ENCODE measurements around the gene APOBEC3C. TPM values are rescaled to one million over a fixed set of nuclear protein-coding genes. Genes with fewer than 3 reads are reported as not detected.
"Not testable (repeated sequence)": the region's sequence is repeated elsewhere in the genome, so short reads cannot be mapped to it uniquely, and the experiment has no call there.

The APOBEC3C gene
- total RNA-seq, 2 experiments from 2014 or later: 138 to 147 TPM

- Mint-ChIP-seq H3K27me3 (ENCODE audit: low read depth) (no peaks in the 10 kb centered on the region), H3K27ac (peak overlapping the region; percentile 39), H3K4me1 (ENCODE audit: low read depth) (peaks cover 43% of the 10 kb centered on the region), H3K36me3 (ENCODE audit: low read depth) (peaks cover 45% of the 10 kb centered on the region), H3K4me3 (no peak overlapping the region), H3K9me3 (ENCODE audit: insufficient read depth) (no peaks in the 10 kb centered on the region)
- ChIA-PET POLR2A (interaction anchor here (0.5 kb wide), 1 partner anchor 116 kb away, joined by 3 read pairs; no protein-coding TSS in a partner anchor), CTCF (no interaction called here)
- DNase-seq (no peak), ATAC-seq (no peak)
Measured at GRCh38 chr22:39026509-39027150, 12.6 kb downstream of the APOBEC3C start.

GRCh38 chr22:39027717-39028116 lies 13.7 kb downstream of the APOBEC3C start:
- no peaks in the 10 kb centered on the region for H3K27me3 Mint-ChIP-seq (ENCODE audit: low read depth)
- ChIA-PET POLR2A (no interaction called here), CTCF (no interaction called here)
- ATAC-seq (no peak), DNase-seq (no peak)
- H3K4me3 Mint-ChIP-seq: no peak overlapping the region
- peaks cover 33% of the 10 kb centered on the region for H3K4me1 Mint-ChIP-seq (ENCODE audit: low read depth)
- H3K27ac Mint-ChIP-seq: peak overlapping the region; percentile 39
- peaks cover 40% of the 10 kb centered on the region for H3K36me3 Mint-ChIP-seq (ENCODE audit: low read depth)
- H3K9me3 Mint-ChIP-seq (ENCODE audit: insufficient read depth): no peaks in the 10 kb centered on the region

- CTCF ChIA-PET: interaction anchor here (1.4 kb wide), 1 partner anchor 26 kb away, joined by 4 read pairs; no protein-coding TSS in a partner anchor
- POLR2A ChIA-PET: no interaction called here
- Mint-ChIP-seq H3K36me3 (ENCODE audit: low read depth) (peaks cover 44% of the 10 kb centered on the region), H3K4me3 (no peak overlapping the region), H3K9me3 (ENCODE audit: insufficient read depth) (no peaks in the 10 kb centered on the region), H3K27ac (peak overlapping the region; percentile 39), H3K4me1 (ENCODE audit: low read depth) (peaks cover 32% of the 10 kb centered on the region), H3K27me3 (ENCODE audit: low read depth) (no peaks in the 10 kb centered on the region)
- DNase-seq (no peak), ATAC-seq (no peak)
Measured at GRCh38 chr22:39028281-39028680, 14.2 kb downstream of the APOBEC3C start.

DNA sequence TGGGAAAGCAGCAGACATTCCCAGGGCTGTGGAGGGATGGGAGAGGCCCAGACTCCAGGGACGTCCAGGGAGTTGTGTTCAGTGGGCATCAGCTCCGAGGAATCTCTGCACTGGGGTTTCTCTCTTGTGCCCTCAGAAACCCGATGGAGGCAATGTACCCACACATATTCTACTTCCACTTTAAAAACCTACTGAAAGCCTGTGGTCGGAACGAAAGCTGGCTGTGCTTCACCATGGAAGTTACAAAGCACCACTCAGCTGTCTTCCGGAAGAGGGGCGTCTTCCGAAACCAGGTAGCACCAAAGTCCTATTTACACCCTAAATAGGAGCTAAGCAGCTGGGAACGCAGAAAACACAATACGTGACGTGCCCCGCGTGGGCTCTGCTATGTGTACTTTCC lies 15.2 kb downstream of the APOBEC3C start:
- Mint-ChIP-seq H3K4me1 (ENCODE audit: low read depth) (peaks cover 22% of the 10 kb centered on the region), H3K27ac (no peak overlapping the region), H3K27me3 (ENCODE audit: low read depth) (no peaks in the 10 kb centered on the region), H3K36me3 (ENCODE audit: low read depth) (peaks cover 43% of the 10 kb centered on the region), H3K4me3 (no peak overlapping the region), H3K9me3 (ENCODE audit: insufficient read depth) (no peaks in the 10 kb centered on the region)
- ATAC-seq (no peak), DNase-seq (no peak)
- ChIA-PET POLR2A (no interaction called here), CTCF (interaction anchor here (1.4 kb wide), 1 partner anchor 26 kb away, joined by 4 read pairs; no protein-coding TSS in a partner anchor)

DNA sequence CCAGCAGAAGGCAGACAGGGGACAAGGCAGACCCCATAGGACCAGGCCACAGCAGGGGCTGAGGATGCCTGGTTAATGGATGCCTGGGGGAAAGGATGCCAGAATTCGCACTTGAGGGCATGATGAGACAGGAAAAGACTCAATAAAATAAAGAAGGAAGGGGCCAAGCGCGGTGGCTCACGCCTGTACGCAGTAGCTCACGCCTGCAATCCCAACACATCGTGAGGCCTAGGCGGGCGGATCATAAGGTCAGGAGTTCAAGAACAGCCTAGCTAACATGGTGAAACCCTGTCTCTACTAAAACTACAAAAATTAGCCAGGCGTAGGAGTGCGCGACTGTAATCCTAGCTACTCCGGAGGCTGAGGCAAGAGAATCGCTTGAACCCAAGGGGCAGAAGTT lies 16.6 kb downstream of the APOBEC3C start:
- ChIA-PET CTCF (no interaction called here), POLR2A (no interaction called here)
- H3K36me3 Mint-ChIP-seq (ENCODE audit: low read depth): peaks cover 29% of the 10 kb centered on the region
- H3K9me3 Mint-ChIP-seq (ENCODE audit: insufficient read depth): no peaks in the 10 kb centered on the region
- no peak for ATAC-seq
- H3K4me3 Mint-ChIP-seq: no peak overlapping the region
- no peak for DNase-seq
- H3K27ac Mint-ChIP-seq: no peak overlapping the region
- no peaks in the 10 kb centered on the region for H3K27me3 Mint-ChIP-seq (ENCODE audit: low read depth)
- H3K4me1 Mint-ChIP-seq (ENCODE audit: low read depth): peaks cover 7% of the 10 kb centered on the region

DNA sequence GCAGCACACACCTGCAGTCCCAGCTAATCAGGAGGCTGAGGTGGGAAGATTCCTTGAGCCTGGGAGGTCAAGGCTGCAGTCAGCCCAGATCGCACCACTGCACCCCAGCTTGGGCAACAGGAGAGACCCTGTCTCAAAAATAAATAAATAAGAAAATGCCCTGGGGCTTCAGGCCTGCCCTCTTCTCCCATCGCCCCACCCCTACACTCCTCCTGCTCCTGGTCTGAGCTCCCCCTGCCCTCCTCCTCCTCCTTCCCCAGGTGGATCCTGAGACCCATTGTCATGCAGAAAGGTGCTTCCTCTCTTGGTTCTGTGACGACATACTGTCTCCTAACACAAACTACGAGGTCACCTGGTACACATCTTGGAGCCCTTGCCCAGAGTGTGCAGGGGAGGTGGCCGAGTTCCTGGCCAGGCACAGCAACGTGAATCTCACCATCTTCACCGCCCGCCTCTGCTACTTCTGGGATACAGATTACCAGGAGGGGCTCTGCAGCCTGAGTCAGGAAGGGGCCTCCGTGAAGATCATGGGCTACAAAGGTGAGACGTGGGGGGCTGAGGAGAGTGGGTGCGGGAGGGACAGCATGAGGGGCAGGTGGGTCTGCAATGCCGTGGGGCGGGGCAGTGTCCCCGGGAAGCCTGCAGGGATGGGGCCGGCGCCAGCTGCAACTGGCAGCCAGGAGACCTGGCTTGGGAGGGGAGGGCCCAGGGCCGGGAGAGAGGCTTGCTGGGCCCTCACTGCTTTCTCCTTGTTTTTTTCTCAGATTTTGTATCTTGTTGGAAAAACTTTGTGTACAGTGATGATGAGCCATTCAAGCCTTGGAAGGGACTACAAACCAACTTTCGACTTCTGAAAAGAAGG lies 17.6 kb downstream of the APOBEC3C start:
- POLR2A ChIA-PET; H3K4me1 Mint-ChIP-seq (ENCODE audit: low read depth); H3K9me3 Mint-ChIP-seq (ENCODE audit: insufficient read depth); ATAC-seq; DNase-seq; H3K27me3 Mint-ChIP-seq (ENCODE audit: low read depth); H3K27ac Mint-ChIP-seq; CTCF ChIA-PET; H3K4me3 Mint-ChIP-seq: not testable (repeated sequence)
- H3K36me3 Mint-ChIP-seq (ENCODE audit: low read depth): peaks cover 22% of the 10 kb centered on the region

DNA sequence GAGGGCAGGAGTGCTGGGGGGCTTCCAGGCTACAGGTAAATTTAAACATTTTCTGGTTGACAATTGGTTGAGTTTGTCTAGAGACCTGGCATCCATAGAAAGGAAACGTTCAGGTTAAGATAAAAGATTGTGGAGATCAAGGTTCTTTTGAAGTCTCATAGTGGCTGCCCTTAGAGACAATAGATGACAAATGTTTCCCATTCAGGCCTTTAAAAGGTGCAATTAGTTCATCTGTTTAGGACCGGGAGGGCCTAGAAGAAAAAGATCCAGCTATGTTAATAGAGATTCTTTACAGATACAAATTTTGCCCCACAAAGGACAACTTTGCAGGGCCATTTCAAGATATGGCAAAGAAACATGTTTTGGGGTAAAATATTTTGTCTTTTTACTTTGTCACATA lies 23.0 kb downstream of the APOBEC3C start:
- H3K27me3 Mint-ChIP-seq (ENCODE audit: low read depth); DNase-seq; ATAC-seq; CTCF ChIA-PET; H3K9me3 Mint-ChIP-seq (ENCODE audit: insufficient read depth); H3K4me3 Mint-ChIP-seq; POLR2A ChIA-PET: not testable (repeated sequence)
- Mint-ChIP-seq H3K36me3 (ENCODE audit: low read depth) (peaks cover 23% of the 10 kb centered on the region), H3K4me1 (ENCODE audit: low read depth) (peaks cover 35% of the 10 kb centered on the region), H3K27ac (peak overlapping the region; percentile 48)

DNA sequence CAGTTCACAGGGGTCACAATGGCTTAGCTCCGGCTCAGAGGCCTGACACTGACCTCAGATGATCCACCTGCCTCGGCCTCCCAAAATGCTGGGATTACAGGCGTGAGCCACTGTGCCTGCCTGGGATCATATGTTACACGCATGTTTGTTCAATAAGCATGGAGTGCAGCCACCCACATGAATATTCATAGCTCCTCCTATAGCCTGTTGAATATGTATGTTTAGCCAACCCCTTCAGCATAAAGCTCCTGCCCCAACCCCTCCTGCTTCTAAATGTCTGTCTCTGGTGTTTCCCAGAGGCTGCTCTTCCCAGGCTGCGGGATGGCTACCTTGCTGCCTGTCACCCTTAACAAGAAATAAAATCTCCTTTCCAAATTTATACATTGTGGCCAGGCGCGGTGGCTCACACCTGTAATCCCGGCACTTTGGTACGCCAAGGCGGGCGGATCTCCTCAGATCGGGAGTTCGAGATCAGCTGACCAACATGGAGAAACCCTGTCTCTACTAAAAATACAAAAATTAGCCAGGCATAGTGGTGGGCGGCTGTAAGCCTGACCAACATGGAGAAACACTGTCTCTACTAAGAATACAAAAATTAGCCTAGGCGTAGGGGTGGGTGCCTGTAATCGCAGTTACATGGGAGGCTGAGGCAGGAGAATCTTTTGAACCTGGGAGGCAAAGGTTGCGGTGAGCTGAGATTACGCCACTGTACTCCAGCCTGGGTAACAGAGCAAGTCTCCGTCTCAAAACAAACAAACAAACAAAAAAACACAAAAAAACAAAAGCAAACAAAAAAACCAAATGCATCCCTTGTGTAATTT lies 25.5 kb downstream of the APOBEC3C start:
- H3K4me1 Mint-ChIP-seq (ENCODE audit: low read depth): peaks cover 51% of the 10 kb centered on the region
- no peaks in the 10 kb centered on the region for H3K27me3 Mint-ChIP-seq (ENCODE audit: low read depth)
- ATAC-seq (no peak), DNase-seq (no peak)
- peak overlapping the region; percentile 91 for H3K27ac Mint-ChIP-seq
- H3K36me3 Mint-ChIP-seq (ENCODE audit: low read depth): peaks cover 24% of the 10 kb centered on the region
- CTCF ChIA-PET: interaction anchor here (1.8 kb wide), 1 partner anchor 79 kb away, joined by 6 read pairs; no protein-coding TSS in a partner anchor
- no peaks in the 10 kb centered on the region for H3K9me3 Mint-ChIP-seq (ENCODE audit: insufficient read depth)
- POLR2A ChIA-PET: interaction anchor here (0.6 kb wide), 1 partner anchor 160 kb away, joined by 4 read pairs; no protein-coding TSS in a partner anchor
- peak overlapping the region; percentile 95 for H3K4me3 Mint-ChIP-seq

DNA sequence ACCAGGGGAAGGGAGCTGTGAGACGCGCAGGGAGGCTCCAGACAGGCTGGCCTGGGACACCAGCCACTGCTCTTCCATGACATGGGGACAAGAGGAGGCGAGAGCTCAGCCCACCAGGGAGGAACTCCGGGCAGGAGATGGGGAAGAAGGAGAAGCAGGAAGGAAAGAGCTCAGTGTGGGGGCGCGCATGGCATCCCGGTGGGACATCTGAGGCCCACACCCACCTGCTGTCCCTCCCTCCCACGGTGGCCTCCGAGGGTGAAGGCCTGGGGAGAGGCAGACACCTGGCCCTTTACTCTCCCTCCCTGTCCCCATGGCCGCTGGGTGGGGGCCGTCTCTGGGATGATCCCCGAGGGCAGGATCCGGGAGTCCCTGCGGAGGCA lies 26.1 kb downstream of the APOBEC3C start:
- CTCF ChIA-PET: interaction anchor here (1.8 kb wide), 1 partner anchor 78 kb away, joined by 6 read pairs; no protein-coding TSS in a partner anchor
- POLR2A ChIA-PET: interaction anchor here (0.6 kb wide), 1 partner anchor 161 kb away, joined by 4 read pairs; no protein-coding TSS in a partner anchor
- H3K27ac Mint-ChIP-seq: peak overlapping the region; percentile 91
- not testable (repeated sequence) for DNase-seq; ATAC-seq; H3K27me3 Mint-ChIP-seq (ENCODE audit: low read depth); H3K9me3 Mint-ChIP-seq (ENCODE audit: insufficient read depth)
- peaks cover 28% of the 10 kb centered on the region for H3K36me3 Mint-ChIP-seq (ENCODE audit: low read depth)
- peaks cover 56% of the 10 kb centered on the region for H3K4me1 Mint-ChIP-seq (ENCODE audit: low read depth)
- peak overlapping the region; percentile 95 for H3K4me3 Mint-ChIP-seq

DNA sequence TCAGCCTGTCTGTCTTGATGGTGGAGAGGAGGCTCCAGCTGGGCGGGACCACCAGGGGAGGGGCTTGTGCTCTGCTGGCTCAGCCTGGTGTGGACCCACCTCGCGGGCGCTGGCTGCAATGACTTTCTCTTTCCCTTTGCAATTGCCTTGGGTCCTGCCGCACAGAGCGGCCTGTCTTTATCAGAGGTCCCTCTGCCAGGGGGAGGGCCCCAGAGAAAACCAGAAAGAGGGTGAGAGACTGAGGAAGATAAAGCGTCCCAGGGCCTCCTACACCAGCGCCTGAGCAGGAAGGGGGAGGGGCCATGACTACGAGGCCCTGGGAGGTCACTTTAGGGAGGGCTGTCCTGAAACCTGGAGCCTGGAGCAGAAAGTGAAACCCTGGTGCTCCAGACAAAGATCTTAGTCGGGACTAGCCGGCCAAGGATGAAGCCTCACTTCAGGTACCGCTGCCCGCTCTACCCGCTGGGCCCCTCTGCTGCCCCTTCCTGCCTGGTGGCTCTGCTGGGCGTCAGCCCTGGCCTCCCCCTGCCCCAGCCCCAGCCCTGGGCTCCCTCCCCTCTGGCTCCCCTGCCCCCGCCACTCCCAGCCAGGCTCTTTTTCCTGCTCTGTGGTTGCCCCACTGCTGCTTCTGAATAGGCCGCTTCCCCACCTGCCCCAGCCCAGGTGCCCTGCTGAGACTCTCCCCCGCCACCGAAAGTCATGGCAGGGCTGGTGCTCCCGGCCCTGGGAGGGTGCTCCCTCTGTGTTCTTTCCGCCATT lies 26.7 kb downstream of the APOBEC3C start, which contains the start of gene APOBEC3F:
Gene APOBEC3F (plus strand): TSS at position 327 of the 759 bp plus-strand sequence. CDS start 97 bp downstream, at position 424.
- peaks cover 34% of the 10 kb centered on the region for H3K36me3 Mint-ChIP-seq (ENCODE audit: low read depth)
- peak within 1 kb of the TSS; percentile 95 for H3K4me3 Mint-ChIP-seq
- ChIA-PET CTCF (interaction anchor here (1.8 kb wide), 1 partner anchor 78 kb away, joined by 6 read pairs; no protein-coding TSS in a partner anchor), POLR2A (interaction anchor here (0.6 kb wide), 1 partner anchor 161 kb away, joined by 4 read pairs; no protein-coding TSS in a partner anchor)
- peak within 1 kb of the TSS; percentile 91 for H3K27ac Mint-ChIP-seq
- H3K4me1 Mint-ChIP-seq (ENCODE audit: low read depth): peaks cover 62% of the 10 kb centered on the region
- not testable (repeated sequence) for H3K27me3 Mint-ChIP-seq (ENCODE audit: low read depth); H3K9me3 Mint-ChIP-seq (ENCODE audit: insufficient read depth)
- peak; percentile 94 for ATAC-seq
- peak; percentile 85 for DNase-seq

DNA sequence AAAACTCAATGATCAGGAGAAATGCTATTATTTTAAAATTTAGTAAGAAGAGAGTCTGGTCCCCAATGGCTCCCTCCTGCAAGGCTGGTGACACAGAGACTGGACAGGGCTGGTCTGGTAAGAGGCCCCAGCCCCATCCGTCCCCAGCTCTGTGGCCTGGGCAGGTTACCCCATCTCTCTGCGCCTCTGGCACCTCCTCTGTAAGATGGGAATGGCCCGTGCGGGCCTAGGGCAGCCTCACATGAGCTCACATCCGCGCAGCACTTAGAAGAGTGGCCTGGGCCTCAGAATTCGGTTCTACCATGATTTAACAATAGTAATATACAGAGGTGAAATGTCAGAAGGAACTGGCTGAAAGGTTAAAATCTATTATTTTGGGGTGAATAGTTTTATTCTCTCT lies 27.9 kb downstream of the APOBEC3C start:
- H3K27me3 Mint-ChIP-seq (ENCODE audit: low read depth): no peaks in the 10 kb centered on the region
- H3K36me3 Mint-ChIP-seq (ENCODE audit: low read depth): peaks cover 46% of the 10 kb centered on the region
- no peaks in the 10 kb centered on the region for H3K9me3 Mint-ChIP-seq (ENCODE audit: insufficient read depth)
- CTCF ChIA-PET: no interaction called here
- peak overlapping the region; percentile 91 for H3K27ac Mint-ChIP-seq
- DNase-seq (no peak), ATAC-seq (no peak)
- POLR2A ChIA-PET: interaction anchor here (0.6 kb wide), 1 partner anchor 68 kb away, joined by 3 read pairs; no protein-coding TSS in a partner anchor
- peak overlapping the region; percentile 95 for H3K4me3 Mint-ChIP-seq
- H3K4me1 Mint-ChIP-seq (ENCODE audit: low read depth): peaks cover 61% of the 10 kb centered on the region
